Peyer's patch (tissue), 4 donors: ENCODE results near the gene CHST5. TPM values are rescaled to one million over a fixed set of nuclear protein-coding genes. Genes with fewer than 3 reads are reported as not detected.
A peak's percentile ranks its signal among the peaks of the same experiment; 100 is the strongest.
"Not testable (repeated sequence)": the region's sequence is repeated elsewhere in the genome, so short reads cannot be mapped to it uniquely, and the experiment has no call there.

Experiments used
- DNase-seq, 3 donors: peaks; one replicate each; pipeline ENCODE4 v3.0.0-alpha.2; 2017 to 2019
- H3K27ac ChIP-seq, 4 donors: fragments of 200-600 bp; sonication (generic); one replicate each; pipeline ENCODE4 v1.5.1; 2016 to 2019
- H3K27me3 ChIP-seq, 2 donors: fragments of 200-600 bp; sonication (generic); one replicate each; pipeline ENCODE4 v1.5.1; 2019
- H3K36me3 ChIP-seq, 3 donors: fragments of 200-600 bp; sonication (generic); one replicate each; pipeline ENCODE4 v1.5.1; 2016 to 2019
- H3K4me1 ChIP-seq, 4 donors: fragments of 200-600 bp; sonication (generic); one replicate each; pipeline ENCODE4 v1.5.1; 2016 to 2019
- H3K4me3 ChIP-seq, 4 donors: fragments of 200-600 bp; sonication (generic); 1 replicate in 3 of 4; 2 replicates in 1 of 4; pipeline ENCODE4 v1.5.1; 2016 to 2019; ENCODE audit warnings: mild to moderate bottlenecking in 1 of 4
- H3K9me3 ChIP-seq, 4 donors: fragments of 200-600 bp; sonication (generic); one replicate each; pipeline ENCODE4 v1.5.1; 2016 to 2019; ENCODE audit warnings: mild to moderate bottlenecking in 1 of 4
- POLR2A ChIP-seq, 2 donors: fragments of 450-650 bp; IDR thresholded peaks; one replicate each; pipeline ENCODE4 v1.5.1; 2017; ENCODE audit warnings: antibody characterized with exemption in 2 of 2, mild to moderate bottlenecking in 2 of 2, moderate library complexity in 2 of 2
- total RNA-seq, 4 donors: library from RNA; depleted of rRNA; stranded (reverse); fragments of >200 nt; gene quantifications; one replicate each; pipeline ENCODE4 v1.1.0, GENCODE V29; 2016
- TF ChIP-seq, protein P1 (sequence below), 6 experiments: fragments of 450-650 bp in 4 of 6; fragments of 200-600 bp in 2 of 6; sonication (generic) in 1 of 6; IDR thresholded peaks; one replicate each; pipeline ENCODE4 v1.5.1; 2017 to 2019; ENCODE audit warnings: antibody characterized with exemption in 6 of 6, mild to moderate bottlenecking in 3 of 6, moderate library complexity in 1 of 6

Gene CHST5
- total RNA-seq, 4 donors from 2014 or later = 5.8 to 160 (median 75.8) TPM

DNA sequence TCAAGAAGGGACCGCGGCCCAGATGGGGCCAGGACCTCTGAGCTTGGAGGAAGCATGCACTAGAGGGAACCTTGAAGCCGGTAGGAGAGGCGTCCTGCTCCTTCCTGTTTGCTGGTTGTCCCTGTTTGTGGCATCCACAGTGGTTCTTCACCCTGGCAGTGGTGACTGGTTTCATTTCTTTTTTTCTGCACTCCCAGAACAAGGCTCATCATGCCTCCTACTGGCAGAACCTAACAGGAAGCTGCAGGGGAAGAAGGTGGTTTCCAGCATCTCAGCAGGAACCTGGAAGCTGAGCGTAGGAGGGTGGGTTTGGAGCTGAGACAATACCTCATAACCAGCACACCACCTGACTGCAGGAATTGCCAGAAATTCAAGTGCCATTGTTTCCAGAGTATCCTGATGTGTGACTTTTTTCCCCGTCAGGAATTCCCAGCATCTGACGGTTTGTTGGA lies 14.3 kb upstream of the CHST5 start:
- peak overlapping the region in 2 of 4 donors; percentile 16 to 32 for H3K4me3 ChIP-seq
- H3K36me3 ChIP-seq = no peaks in the 10 kb centered on the region
- peak overlapping the region in 1 of 4 donors; percentile 44 for H3K27ac ChIP-seq
- no peak for TF ChIP-seq POLR2A (IDR thresholded peaks at IDR 0.05)
- TF ChIP-seq, protein P1, sequence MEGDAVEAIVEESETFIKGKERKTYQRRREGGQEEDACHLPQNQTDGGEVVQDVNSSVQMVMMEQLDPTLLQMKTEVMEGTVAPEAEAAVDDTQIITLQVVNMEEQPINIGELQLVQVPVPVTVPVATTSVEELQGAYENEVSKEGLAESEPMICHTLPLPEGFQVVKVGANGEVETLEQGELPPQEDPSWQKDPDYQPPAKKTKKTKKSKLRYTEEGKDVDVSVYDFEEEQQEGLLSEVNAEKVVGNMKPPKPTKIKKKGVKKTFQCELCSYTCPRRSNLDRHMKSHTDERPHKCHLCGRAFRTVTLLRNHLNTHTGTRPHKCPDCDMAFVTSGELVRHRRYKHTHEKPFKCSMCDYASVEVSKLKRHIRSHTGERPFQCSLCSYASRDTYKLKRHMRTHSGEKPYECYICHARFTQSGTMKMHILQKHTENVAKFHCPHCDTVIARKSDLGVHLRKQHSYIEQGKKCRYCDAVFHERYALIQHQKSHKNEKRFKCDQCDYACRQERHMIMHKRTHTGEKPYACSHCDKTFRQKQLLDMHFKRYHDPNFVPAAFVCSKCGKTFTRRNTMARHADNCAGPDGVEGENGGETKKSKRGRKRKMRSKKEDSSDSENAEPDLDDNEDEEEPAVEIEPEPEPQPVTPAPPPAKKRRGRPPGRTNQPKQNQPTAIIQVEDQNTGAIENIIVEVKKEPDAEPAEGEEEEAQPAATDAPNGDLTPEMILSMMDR (IDR thresholded peaks at IDR 0.05) = peak in 5 of 6 experiments; percentile 9 to 92 (median 84)
- DNase-seq = peak in 2 of 3 donors; percentile 57 to 81
- H3K9me3 ChIP-seq = no peaks in the 10 kb centered on the region
- H3K4me1 ChIP-seq = peaks cover 0 to 2% (median 0%) of the 10 kb centered on the region in 4 donors
- no peaks in the 10 kb centered on the region for H3K27me3 ChIP-seq

DNA sequence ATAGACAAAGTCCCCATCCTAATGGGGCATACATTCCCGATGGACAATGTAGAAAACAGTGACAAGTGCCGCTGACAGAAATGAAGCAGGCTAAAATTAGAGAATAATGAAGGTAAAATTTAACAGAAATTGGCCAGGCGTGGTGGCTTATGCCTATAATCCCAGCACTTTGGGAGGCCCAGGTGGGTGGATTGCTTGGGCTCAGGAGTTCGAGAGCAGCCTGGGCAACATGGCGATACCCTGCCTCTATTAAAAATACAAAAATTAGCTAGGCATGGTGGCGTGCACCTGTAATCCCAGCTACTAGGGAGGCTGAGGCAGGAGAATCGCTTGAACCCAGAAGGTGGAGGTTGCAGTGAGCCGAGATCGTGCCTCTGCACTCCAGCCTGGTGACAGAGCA lies 12.5 kb upstream of the CHST5 start:
- not testable (repeated sequence) for H3K36me3 ChIP-seq, DNase-seq, H3K4me1 ChIP-seq, H3K9me3 ChIP-seq, H3K27ac ChIP-seq, H3K27me3 ChIP-seq, H3K4me3 ChIP-seq

DNA sequence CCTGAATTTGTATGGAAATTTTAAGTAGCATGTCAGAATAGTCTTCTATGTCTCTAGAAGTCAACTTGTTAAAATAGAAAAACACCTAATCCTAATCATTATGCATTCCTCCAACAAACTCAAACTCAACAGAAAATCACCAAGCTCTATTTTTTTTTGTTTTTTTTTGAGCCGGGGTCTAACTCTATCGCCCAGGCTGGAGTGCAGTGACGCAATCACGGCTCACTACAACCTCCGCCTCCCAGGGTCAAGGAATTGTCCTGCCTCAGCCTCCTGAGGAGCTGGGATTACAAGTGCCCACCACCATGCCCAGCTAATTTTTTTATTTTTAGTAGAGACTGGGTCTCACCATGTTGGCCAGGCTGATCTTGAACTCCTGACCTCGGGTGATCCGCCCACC lies 10.4 kb upstream of the CHST5 start:
- peaks cover 0 to 10% (median 0%) of the 10 kb centered on the region in 4 donors for H3K4me1 ChIP-seq
- DNase-seq = no peak

DNA sequence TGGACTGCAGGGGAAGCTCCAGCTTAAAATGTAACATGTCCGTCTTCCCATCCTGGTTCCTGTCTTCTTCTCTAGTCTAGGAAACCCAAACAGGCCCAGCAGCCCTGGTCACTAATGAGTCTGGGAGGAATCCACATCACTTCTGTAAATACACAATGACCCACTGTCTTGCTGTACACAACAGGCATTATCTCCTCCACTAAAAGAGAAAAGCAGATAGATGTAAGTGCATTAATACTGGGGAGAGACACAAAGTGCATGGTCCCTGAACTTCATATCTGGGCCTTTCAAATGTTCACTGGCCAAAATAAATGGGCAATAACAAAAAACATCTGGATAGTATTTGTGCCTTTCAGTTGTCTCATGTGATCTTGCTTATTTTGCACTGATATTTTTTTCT lies 10.0 kb upstream of the CHST5 start:
- H3K9me3 ChIP-seq, DNase-seq: not testable (repeated sequence)

More for the DNA sequence above, 10.4 kb upstream of the CHST5 start:
- Histone ChIP-seq H3K27me3 (no peaks in the 10 kb centered on the region), H3K9me3 (no peaks in the 10 kb centered on the region), H3K4me3 (no peak overlapping the region), H3K36me3 (no peaks in the 10 kb centered on the region), H3K27ac (no peak overlapping the region)
- TF ChIP-seq, protein P1 (IDR thresholded peaks at IDR 0.05) = no peak
- TF ChIP-seq POLR2A (IDR thresholded peaks at IDR 0.05) = no peak

DNA sequence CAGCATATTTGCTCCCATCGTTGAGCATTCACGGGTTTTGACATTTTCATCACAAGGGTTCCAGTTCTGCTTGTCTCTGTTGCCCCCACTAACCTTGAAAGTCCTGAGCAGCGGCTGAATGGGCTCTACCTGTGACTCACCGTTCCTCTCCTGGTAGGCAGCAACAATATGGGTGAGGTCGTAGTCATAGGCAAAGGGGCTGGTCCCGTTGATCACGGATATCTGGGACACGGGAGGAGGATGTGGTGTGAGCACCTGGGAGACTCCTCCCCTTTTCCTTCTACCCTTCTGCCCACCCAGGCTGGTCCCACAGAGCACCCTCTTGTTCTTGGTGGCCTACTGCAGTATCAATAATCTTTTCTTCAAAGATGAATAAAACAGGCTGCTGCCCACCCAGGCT lies 6.6 kb upstream of the CHST5 start:
- peak in 1 of 3 donors; percentile 62 for DNase-seq

More for the DNA sequence above, 10.0 kb upstream of the CHST5 start:
- not testable (repeated sequence) for H3K27ac ChIP-seq, H3K36me3 ChIP-seq, H3K4me3 ChIP-seq, H3K27me3 ChIP-seq
- H3K4me1 ChIP-seq = peaks cover 0 to 11% (median 0%) of the 10 kb centered on the region in 4 donors

DNA sequence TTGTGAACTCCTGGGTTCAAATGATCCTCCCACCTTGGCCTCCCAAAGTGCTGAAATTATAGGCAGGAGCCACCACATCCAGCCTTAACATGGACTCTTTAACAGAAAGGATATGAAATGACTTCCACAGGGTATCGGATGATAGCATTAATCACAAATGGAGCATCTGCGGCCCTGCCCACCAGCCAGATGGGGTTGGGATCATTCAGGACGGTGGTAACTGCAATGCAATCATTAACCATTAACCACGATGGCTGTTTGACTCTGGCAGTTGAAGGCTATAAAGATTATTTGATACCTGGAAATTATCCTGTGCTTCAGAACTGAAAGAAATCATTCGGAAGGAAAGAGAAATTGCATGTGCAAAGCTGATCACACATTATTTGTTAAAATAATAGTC lies 5.3 kb upstream of the CHST5 start:
- peak overlapping the region in 3 of 4 donors; percentile 56 to 82 (median 75) for H3K27ac ChIP-seq
- H3K36me3 ChIP-seq = no peaks in the 10 kb centered on the region
- H3K9me3 ChIP-seq = no peaks in the 10 kb centered on the region
- no peaks in the 10 kb centered on the region for H3K27me3 ChIP-seq
- peaks cover 0 to 33% (median 0%) of the 10 kb centered on the region in 4 donors for H3K4me1 ChIP-seq
- H3K4me3 ChIP-seq = no peak overlapping the region
- TF ChIP-seq POLR2A (IDR thresholded peaks at IDR 0.05) = no peak
- TF ChIP-seq, protein P1 (IDR thresholded peaks at IDR 0.05) = no peak
- peak in 2 of 3 donors; percentile 77 to 84 for DNase-seq

More for the DNA sequence above, 6.6 kb upstream of the CHST5 start:
- H3K4me1 ChIP-seq = peaks cover 0 to 33% (median 0%) of the 10 kb centered on the region in 4 donors
- not testable (repeated sequence) for H3K9me3 ChIP-seq, H3K27me3 ChIP-seq, H3K4me3 ChIP-seq, H3K36me3 ChIP-seq
- H3K27ac ChIP-seq = peak overlapping the region in 3 of 4 donors; percentile 56 to 82 (median 75)

DNA sequence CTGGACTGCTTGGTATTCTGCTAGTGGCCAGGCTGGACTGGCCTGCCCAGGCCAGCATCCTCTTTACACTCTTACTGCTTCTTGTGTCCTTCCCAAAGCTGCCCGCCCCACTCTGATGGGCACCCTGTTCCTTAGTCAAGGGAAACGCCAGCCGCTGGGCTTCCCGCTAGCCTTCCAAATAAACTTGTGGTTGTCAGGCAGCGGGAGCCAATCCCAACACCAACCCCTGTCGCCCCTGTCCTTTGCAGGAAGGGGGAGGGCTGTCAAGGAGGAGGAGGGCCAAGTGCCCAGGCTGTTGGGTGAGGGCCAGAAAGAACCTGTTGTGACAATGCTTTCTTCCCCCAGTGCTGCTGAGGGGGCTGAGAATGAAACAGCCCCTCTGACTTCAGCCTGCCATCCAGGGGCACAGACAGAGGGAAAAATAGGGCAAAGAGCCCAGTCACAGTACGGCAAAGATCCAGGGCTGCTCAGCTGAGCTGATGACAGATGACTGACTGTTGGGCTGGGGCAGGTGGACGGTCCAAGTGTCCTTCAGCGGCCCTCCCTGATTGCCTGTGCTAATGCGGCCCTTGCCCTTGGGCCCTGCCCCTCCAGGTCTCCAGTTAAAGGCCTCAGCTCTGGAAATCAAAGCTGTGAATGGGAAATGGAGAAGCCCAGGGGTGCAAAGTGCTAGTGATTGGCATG lies 3.1 kb upstream of the CHST5 start:
- DNase-seq, H3K9me3 ChIP-seq, H3K36me3 ChIP-seq, H3K4me3 ChIP-seq, H3K27me3 ChIP-seq: not testable (repeated sequence)
- peak overlapping the region in 3 of 4 donors; percentile 22 to 85 (median 64) for H3K27ac ChIP-seq
- peaks cover 0 to 33% (median 0%) of the 10 kb centered on the region in 4 donors for H3K4me1 ChIP-seq
